BJ (cell line): ENCODE results near the gene TAPBP. TPM values are rescaled to one million over a fixed set of nuclear protein-coding genes. Genes with fewer than 3 reads are reported as not detected.

Source experiments
- CTCF ChIA-PET: fragments of 350-600 bp; formaldehyde crosslinking; extraction: SDS; loops from one replicate; lab custom pipeline; 2021; ENCODE audit warnings: antibody characterized with exemption, inconsistent platforms; lab: Yijun Ruan, JAX
- POLR2A ChIA-PET: fragments of 300-600 bp; sonication (Branson Sonifier 250); formaldehyde crosslinking; extraction: SDS; loops from one replicate; lab custom pipeline; 2021; ENCODE audit warnings: antibody characterized with exemption; lab: Charles Lee
- DNase-seq: peaks from one replicate; pipeline ENCODE4 v3.0.0-alpha.2; 2011; ENCODE audit warnings: low read depth
- H3K27me3 ChIP-seq: 2 replicates; pipeline ENCODE4 v1.6.0; 2011; ENCODE audit warnings: low read length; ENCODE audit not compliant: control insufficient read depth, insufficient read depth
- H3K36me3 ChIP-seq: 2 replicates; pipeline ENCODE4 v1.5.1; 2011; ENCODE audit warnings: low read length; ENCODE audit not compliant: control insufficient read depth, insufficient read depth
- H3K4me3 ChIP-seq: 2 replicates; pipeline ENCODE4 v1.5.1; 2011; ENCODE audit warnings: low read depth, mild to moderate bottlenecking, control low read depth, low read length
- polyA plus RNA-seq: library from polyadenylated mRNA; depleted of rRNA; stranded (reverse); fragments of >200 nt; gene quantifications from 2 replicates; pipeline ENCODE4 v1.2.3, GENCODE V29; 2011
- TF ChIP-seq, protein P1 (sequence below): IDR thresholded peaks from 2 replicates; pipeline ENCODE4 v1.5.1; 2011; ENCODE audit warnings: low read depth, mild to moderate bottlenecking, control low read depth, inconsistent platforms, low read length, moderate library complexity; ENCODE audit not compliant: insufficient read depth

The TAPBP gene
- polyA plus RNA-seq, 1 experiment: 37.9 TPM

DNA sequence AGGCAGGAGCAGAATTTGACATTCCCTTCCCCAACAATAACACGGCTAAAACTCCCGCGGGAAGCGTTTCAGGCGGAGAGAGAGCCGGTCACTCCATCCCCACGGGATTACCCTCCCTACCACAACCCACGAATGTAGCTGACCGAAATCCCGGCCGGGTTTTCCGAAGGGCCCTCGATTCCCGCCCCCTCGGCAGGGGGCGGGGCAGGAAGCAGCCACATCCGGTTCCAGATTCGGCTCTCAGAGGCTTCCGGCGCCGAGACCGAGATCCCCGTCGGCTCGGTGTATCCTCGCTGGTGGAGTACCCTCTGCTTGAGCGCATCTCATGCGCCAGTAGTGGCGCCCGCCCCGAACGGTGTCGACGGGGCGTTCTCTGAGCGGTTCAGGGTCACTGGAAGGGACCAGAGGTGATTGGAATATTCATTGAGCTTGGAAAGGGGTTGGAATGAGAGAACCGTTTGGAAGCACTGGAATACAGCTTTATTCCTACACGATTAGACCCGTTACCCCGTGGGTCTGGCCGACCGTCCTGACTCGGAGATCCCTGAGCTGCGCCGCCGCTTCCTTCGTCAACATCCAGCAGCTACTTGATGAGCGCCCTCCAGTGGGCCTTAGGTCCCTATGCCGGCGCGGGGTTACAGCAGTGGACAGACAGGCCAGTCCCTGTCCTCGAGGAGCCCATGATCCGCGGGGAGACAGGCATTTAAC, 14.5 kb downstream of the TAPBP start:
- CTCF ChIA-PET: interaction anchor here (0.6 to 2.3 kb wide), 13 partner anchors 8 to 183 kb away, joined by 3 to 21 read pairs (median 5); partner anchors contain the start of genes B3GALT4, PFDN6, RPS18 and VPS52
- TF ChIP-seq, protein P1, sequence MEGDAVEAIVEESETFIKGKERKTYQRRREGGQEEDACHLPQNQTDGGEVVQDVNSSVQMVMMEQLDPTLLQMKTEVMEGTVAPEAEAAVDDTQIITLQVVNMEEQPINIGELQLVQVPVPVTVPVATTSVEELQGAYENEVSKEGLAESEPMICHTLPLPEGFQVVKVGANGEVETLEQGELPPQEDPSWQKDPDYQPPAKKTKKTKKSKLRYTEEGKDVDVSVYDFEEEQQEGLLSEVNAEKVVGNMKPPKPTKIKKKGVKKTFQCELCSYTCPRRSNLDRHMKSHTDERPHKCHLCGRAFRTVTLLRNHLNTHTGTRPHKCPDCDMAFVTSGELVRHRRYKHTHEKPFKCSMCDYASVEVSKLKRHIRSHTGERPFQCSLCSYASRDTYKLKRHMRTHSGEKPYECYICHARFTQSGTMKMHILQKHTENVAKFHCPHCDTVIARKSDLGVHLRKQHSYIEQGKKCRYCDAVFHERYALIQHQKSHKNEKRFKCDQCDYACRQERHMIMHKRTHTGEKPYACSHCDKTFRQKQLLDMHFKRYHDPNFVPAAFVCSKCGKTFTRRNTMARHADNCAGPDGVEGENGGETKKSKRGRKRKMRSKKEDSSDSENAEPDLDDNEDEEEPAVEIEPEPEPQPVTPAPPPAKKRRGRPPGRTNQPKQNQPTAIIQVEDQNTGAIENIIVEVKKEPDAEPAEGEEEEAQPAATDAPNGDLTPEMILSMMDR: peak; percentile 86
- POLR2A ChIA-PET: no interaction called here
- no peak for DNase-seq
- Histone ChIP-seq H3K27me3 (no peaks in the 10 kb centered on the region), H3K4me3 (peak overlapping the region; percentile 81), H3K36me3 (peaks cover 14% of the 10 kb centered on the region)

DNA sequence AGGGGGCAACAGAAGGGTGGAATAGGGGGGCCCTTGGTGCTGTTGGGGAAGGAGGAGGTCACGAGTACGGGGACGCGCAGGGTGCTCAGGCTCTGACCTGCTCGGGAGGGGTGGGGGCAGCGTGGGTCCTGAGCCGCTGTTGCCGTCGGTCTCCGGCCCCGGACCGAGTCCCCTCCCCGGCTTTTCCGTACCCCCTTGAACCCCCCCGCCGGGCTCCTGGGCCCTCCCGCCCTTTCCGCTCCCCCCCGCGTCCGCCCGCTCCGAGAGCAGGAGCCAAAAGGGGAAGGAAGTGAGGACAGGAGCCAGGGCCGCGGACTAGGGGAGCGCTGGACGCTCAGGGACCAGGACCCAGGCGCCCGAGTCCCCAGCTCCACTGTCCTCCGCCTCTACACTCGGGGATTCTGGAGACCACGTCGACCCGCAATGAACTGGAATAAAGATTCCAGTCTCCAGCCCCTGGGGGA, 15.1 kb downstream of the TAPBP start, which contains the start of gene RGL2:
RGL2 (minus strand) TSS at position 170 of the 464 bp plus-strand sequence. CDS start 332 bp downstream, outside the sequence.
- no peaks in the 10 kb centered on the region for H3K27me3 ChIP-seq
- ChIA-PET POLR2A (no interaction called here), CTCF (interaction anchor here (0.7 to 2.3 kb wide), 9 partner anchors 9 to 182 kb away, joined by 3 to 21 read pairs (median 5); partner anchors contain the start of genes B3GALT4, PFDN6 and WDR46)
- DNase-seq: no peak
- TF ChIP-seq, protein P1: no peak
- H3K4me3 ChIP-seq: peak within 1 kb of the TSS; percentile 81
- peaks cover 10% of the 10 kb centered on the region for H3K36me3 ChIP-seq

DNA sequence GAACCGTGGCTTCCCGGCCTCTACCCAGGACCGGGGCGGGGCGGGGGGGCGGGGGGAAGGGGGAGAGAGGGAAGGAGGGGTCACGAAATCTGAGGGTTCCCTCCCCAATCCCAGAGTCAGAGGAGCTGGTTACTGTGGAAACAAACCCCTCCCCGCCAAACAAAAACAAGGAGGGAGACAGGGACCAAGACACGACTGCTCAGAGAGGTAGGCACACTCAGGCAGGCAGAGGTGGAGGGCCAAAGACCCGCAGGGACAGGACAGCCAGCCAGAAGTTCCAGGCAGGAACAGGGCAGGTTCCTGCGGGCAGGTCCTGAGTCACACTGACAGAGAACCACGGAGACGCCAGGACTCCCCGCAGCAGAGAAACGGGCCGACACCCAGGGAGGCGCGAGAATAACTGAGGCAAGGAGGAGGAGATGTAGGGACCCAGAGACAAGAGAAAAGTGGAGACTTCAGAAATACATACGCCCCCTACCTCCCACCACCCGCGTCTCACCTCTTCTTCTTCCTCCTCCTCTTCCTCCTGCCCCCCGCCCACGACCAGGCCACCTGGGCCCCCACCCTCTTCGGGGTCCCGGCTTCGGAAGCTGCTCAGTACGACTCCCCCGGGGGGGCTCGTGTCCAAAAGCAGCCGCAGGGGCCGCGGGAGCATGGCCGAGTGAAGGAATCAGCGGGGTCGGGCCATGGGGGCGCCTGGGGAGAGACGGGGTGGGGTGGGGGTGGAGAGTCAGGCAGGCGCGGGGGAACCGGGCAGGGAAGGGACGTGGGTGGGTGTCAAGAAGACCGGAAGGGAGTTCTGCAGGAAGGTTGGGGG, 15.7 kb downstream of the TAPBP start:
- DNase-seq: no peak
- H3K36me3 ChIP-seq: peaks cover 12% of the 10 kb centered on the region
- peak overlapping the region; percentile 81 for H3K4me3 ChIP-seq
- CTCF ChIA-PET: interaction anchor here (0.6 to 2.3 kb wide), 5 partner anchors 8 to 284 kb away, joined by 3 to 21 read pairs (median 4); partner anchors contain the start of genes B3GALT4, HSD17B8, PFDN6 and WDR46
- no peaks in the 10 kb centered on the region for H3K27me3 ChIP-seq
- TF ChIP-seq, protein P1: no peak
- POLR2A ChIA-PET: interaction anchor here (0.6 kb wide), 2 partner anchors 98 to 119 kb away, joined by 3 to 24 read pairs; no protein-coding TSS in a partner anchor

DNA sequence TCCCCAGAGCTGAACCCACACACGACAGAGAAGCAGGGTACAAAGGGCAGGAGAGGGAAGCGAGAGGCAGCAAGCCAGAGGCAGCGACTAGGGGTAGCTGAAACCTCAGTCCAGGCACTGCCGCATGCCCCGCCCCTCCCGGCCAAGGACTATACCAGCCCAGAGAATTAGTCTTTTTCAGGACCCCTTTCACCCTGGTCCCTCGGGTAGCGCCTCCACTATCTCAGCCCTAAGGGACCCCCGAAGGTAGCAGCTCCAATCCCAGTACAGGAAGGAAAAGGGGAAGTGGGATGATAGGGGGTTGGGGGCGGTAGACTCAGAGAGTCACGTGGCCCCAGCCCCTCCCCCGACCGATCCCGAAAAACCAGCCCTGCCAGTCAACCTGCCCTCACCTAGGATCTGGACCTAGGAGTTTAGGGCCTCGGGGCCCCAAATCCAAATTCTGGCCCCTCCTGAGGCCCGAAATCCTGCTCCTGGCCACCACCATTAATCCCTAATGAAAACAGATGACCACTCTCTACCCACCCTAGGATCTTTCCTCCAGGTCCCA, 16.4 kb downstream of the TAPBP start:
- POLR2A ChIA-PET: no interaction called here
- H3K27me3 ChIP-seq: no peaks in the 10 kb centered on the region
- H3K4me3 ChIP-seq: peak overlapping the region; percentile 81
- CTCF ChIA-PET: interaction anchor here (0.6 to 1.2 kb wide), 3 partner anchors 20 to 283 kb away, joined by 3 to 4 read pairs (median 3); partner anchors contain the start of genes B3GALT4 and HSD17B8
- peaks cover 13% of the 10 kb centered on the region for H3K36me3 ChIP-seq
- no peak for DNase-seq
- TF ChIP-seq, protein P1: no peak
